ENCODE results near the gene CD59. TPM values are rescaled to one million over a fixed set of nuclear protein-coding genes. Genes with fewer than 3 reads are reported as not detected.

CD59 gene
- total and polyA plus RNA-seq, 10 of the 15 experiments (the other 5 are each of a cell fraction or from before 2014, with no cell fraction given), result 55.5 to 256 (median 181) TPM

DNA sequence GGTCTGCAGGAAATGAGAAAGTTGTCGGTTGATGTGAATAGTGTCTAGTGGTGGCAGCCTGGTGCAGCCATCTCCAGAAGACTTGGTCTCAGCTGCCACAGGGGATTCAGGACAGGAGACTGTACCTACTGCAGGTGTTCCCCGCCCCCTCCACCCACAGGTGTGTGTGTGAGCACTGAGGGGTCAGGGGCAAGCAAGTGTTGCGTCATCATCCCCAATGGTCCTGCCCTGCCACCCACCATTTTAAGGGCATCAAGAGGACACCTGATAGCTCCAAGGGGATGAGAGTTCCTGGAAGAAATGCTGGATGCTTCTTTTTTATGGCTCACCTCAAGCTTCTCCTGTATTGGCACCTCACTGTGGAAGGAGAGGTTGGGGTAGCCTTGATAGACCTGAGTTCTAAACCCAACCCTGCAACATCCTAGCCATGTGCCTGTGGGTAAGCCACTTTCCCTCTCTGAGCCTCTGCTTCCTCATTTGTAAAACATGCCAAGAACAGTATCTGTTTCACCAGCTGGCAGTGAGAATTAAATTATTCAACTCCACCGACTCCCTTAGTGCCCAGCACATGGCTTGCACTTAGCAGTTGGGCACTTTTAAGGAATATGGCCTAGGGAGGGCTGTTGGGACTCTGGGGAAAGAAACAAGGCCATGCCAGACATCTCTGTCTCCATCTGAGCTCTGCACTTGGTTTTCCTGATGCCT is 41.7 kb downstream of the CD59 start:
- DNase-seq (ENCODE audit: low read depth, low spot score) (no peak), ATAC-seq (no peak), FAIRE-seq (no peak)
- TF ChIP-seq, protein P1, sequence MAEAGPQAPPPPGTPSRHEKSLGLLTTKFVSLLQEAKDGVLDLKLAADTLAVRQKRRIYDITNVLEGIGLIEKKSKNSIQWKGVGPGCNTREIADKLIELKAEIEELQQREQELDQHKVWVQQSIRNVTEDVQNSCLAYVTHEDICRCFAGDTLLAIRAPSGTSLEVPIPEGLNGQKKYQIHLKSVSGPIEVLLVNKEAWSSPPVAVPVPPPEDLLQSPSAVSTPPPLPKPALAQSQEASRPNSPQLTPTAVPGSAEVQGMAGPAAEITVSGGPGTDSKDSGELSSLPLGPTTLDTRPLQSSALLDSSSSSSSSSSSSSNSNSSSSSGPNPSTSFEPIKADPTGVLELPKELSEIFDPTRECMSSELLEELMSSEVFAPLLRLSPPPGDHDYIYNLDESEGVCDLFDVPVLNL (IDR thresholded peaks at IDR 0.05; ENCODE audit: low read depth, low read length), result no peak
- TF ChIP-seq CHD1 (IDR thresholded peaks at IDR 0.05; ENCODE audit: low read depth, low read length) (no peak), HCFC1 (IDR thresholded peaks at IDR 0.05; ENCODE audit: low read length) (no peak), CTCF (IDR thresholded peaks at IDR 0.05 in 2 of 3, conservative IDR thresholded peaks at IDR 0.05 in 1 of 3; ENCODE audit: control insufficient read depth in 2 of 3, extremely low read depth in 1 of 3, insufficient read depth in 1 of 3, low read depth in 3 of 3, low read length in 3 of 3) (no peak), YBX1 (IDR thresholded peaks at IDR 0.05) (no peak), ZNF207 (IDR thresholded peaks at IDR 0.05; ENCODE audit: borderline replicate concordance) (no peak), BCL11A (IDR thresholded peaks at IDR 0.05; ENCODE audit: low read depth, low read length) (no peak), EP300 (IDR thresholded peaks at IDR 0.05; ENCODE audit: borderline replicate concordance in 1 of 2, control insufficient read depth in 1 of 2, low read depth in 2 of 2, low read length in 2 of 2) (no peak)
- Histone ChIP-seq H3K36me3 (ENCODE audit: control insufficient read depth in 2 of 2, insufficient read depth in 2 of 2, low read length in 1 of 2) (no peaks in the 10 kb centered on the region), H3K4me1 (ENCODE audit: control insufficient read depth, insufficient read depth, low read length) (peaks cover 9% of the 10 kb centered on the region), H3K9ac (ENCODE audit: control insufficient read depth, insufficient read depth, low read length) (no peak overlapping the region), H4K20me1 (ENCODE audit: control insufficient read depth, insufficient read depth) (no peaks in the 10 kb centered on the region), H3K79me2 (ENCODE audit: control insufficient read depth, insufficient read depth, low read length) (no peaks in the 10 kb centered on the region), H3K27me3 (replicated peaks in 1 of 2; ENCODE audit: control insufficient read depth in 2 of 2, insufficient read depth in 2 of 2, low read length in 1 of 2) (no peaks in the 10 kb centered on the region), H3K4me2 (ENCODE audit: control insufficient read depth, insufficient read depth) (no peak overlapping the region; the same call in 1 of the 2 replicates), H3K4me3 (no peak overlapping the region), H3K9me3 (replicated peaks; ENCODE audit: control insufficient read depth, insufficient read depth, low read length) (no peaks in the 10 kb centered on the region), H3K27ac (ENCODE audit: control insufficient read depth, insufficient read depth) (no peak overlapping the region), H2AFZ (ENCODE audit: control insufficient read depth, low read depth, low read length) (no peak overlapping the region)
- ChIA-PET CTCF (interaction anchor here (1.5 to 3.2 kb wide), 5 partner anchors 22 to 333 kb away, joined by 4 to 25 read pairs (median 8); no protein-coding TSS in a partner anchor), SMC1A (ENCODE audit: uncharacterized antibody, unreplicated experiment) (interaction anchor here (0.8 to 6.2 kb wide), 5 partner anchors 8 to 329 kb away, joined by 3 to 30 read pairs (median 3); no protein-coding TSS in a partner anchor), POLR2A (interaction anchor here (0.5 to 0.8 kb wide), 3 partner anchors 60 to 334 kb away, joined by 3 to 4 read pairs (median 4); no protein-coding TSS in a partner anchor), RAD21 (ENCODE audit: unreplicated experiment) (interaction anchor here (1.0 to 1.6 kb wide), 3 partner anchors 9 to 48 kb away, joined by 3 to 5 read pairs (median 5); partner anchors contain the start of gene CD59)
- in situ Hi-C loops (cut with MboI), result no loop called here
- no TSS peak for BruUV-seq (replicated peaks)
- 71% methylated on average over 4 of the region's 4 CpGs for WGBS (ENCODE audit: insufficient coverage, insufficient replicate concordance, low lambda C conversion rate, missing lambda C conversion rate)
- intact Hi-C loops (cut with micrococcal nuclease; ENCODE audit: unreplicated experiment), result no loop called here
